NCI-H510A treated with DMSO at 0.1 percent for 48 hours (cell line): Measurements from ENCODE around the gene KLHL42.
"Not testable (repeated sequence)": the region's sequence is repeated elsewhere in the genome, so short reads cannot be mapped to it uniquely, and the experiment has no call there.

Source experiments
- DNase-seq: peaks from one replicate; lab custom pipeline; 2025; lab: John Stamatoyannopoulos, UW

KLHL42 gene

GRCh38 chr12:27817766-27818165 is 37.7 kb downstream of the KLHL42 start:
- DNase-seq, result no peak

- DNase-seq, result peak; percentile 3
Measured at GRCh38 chr12:27818401-27818918, 38.4 kb downstream of the KLHL42 start.

GRCh38 chr12:27820564-27820963 is 40.5 kb downstream of the KLHL42 start:
- DNase-seq, result no peak

GRCh38 chr12:27821259-27821973 is 41.4 kb downstream of the KLHL42 start:
- DNase-seq, result peak; percentile 36

GRCh38 chr12:27822076-27822712 is 42.2 kb downstream of the KLHL42 start:
- DNase-seq, result no peak

GRCh38 chr12:27823038-27823437 is 43.0 kb downstream of the KLHL42 start:
- DNase-seq, result no peak

GRCh38 chr12:27824126-27824842 is 44.3 kb downstream of the KLHL42 start:
- DNase-seq, result no peak

GRCh38 chr12:27826076-27826475 is 46.0 kb downstream of the KLHL42 start:
- DNase-seq, result no peak

- no peak for DNase-seq
Measured at GRCh38 chr12:27828196-27828595, 48.2 kb downstream of the KLHL42 start.

GRCh38 chr12:27838543-27839185 is 58.6 kb downstream of the KLHL42 start:
- DNase-seq, result no peak

- no peak for DNase-seq
Measured at GRCh38 chr12:27840229-27840999, 60.4 kb downstream of the KLHL42 start.

- DNase-seq, result no peak
Measured at GRCh38 chr12:27841392-27841882, 61.4 kb downstream of the KLHL42 start.

- DNase-seq, result no peak
Measured at GRCh38 chr12:27843714-27844245, 63.7 kb downstream of the KLHL42 start.

GRCh38 chr12:27844366-27845090 is 64.5 kb downstream of the KLHL42 start:
- DNase-seq, result no peak

GRCh38 chr12:27845187-27845586 is 65.2 kb downstream of the KLHL42 start:
- no peak for DNase-seq

GRCh38 chr12:27845706-27846105 is 65.7 kb downstream of the KLHL42 start:
- not testable (repeated sequence) for DNase-seq

GRCh38 chr12:27847293-27847692 is 67.3 kb downstream of the KLHL42 start:
- DNase-seq, result not testable (repeated sequence)

GRCh38 chr12:27851311-27851710 is 71.3 kb downstream of the KLHL42 start:
- no peak for DNase-seq

- no peak for DNase-seq
Measured at GRCh38 chr12:27852117-27852516, 72.1 kb downstream of the KLHL42 start.
